Measurements from ENCODE around the gene ZCWPW2.

ZCWPW2 gene

DNA sequence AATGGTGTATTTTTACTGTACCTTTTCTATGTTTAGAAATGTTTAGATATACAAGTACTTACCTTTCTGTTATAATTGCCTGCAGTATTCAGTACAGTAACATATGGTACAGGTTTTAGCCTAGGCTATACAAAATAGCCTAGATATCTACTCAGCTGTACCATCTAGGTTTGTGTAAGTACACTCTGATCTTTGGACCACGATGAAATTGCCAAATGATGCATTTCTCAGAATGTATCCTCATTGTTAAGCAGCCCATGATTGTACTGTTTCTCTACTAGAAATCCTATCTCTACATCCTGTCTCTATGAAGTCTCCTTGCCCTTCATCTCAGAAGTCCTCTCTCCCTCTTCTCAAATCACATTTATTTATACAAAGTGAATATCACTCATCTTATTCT lies 32.8 kb upstream of the ZCWPW2 start:
- TF ChIP-seq, protein P1, sequence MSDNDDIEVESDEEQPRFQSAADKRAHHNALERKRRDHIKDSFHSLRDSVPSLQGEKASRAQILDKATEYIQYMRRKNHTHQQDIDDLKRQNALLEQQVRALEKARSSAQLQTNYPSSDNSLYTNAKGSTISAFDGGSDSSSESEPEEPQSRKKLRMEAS (IDR thresholded peaks at IDR 0.05; ENCODE audit: low read depth, low read length): no peak
- TF ChIP-seq, protein P2, sequence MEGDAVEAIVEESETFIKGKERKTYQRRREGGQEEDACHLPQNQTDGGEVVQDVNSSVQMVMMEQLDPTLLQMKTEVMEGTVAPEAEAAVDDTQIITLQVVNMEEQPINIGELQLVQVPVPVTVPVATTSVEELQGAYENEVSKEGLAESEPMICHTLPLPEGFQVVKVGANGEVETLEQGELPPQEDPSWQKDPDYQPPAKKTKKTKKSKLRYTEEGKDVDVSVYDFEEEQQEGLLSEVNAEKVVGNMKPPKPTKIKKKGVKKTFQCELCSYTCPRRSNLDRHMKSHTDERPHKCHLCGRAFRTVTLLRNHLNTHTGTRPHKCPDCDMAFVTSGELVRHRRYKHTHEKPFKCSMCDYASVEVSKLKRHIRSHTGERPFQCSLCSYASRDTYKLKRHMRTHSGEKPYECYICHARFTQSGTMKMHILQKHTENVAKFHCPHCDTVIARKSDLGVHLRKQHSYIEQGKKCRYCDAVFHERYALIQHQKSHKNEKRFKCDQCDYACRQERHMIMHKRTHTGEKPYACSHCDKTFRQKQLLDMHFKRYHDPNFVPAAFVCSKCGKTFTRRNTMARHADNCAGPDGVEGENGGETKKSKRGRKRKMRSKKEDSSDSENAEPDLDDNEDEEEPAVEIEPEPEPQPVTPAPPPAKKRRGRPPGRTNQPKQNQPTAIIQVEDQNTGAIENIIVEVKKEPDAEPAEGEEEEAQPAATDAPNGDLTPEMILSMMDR (IDR thresholded peaks at IDR 0.05; ENCODE audit: low read depth, low read length): no peak
- TF ChIP-seq POLR2A (IDR thresholded peaks at IDR 0.05; ENCODE audit: extremely low read depth, insufficient read length): no peak
- no peak for TF ChIP-seq MYC (IDR thresholded peaks at IDR 0.05; ENCODE audit: low read depth, low read length)
- no peak overlapping the region for H3K4me3 ChIP-seq (ENCODE audit: low read depth, low read length)
- DNase-seq (ENCODE audit: low read depth): no peak

DNA sequence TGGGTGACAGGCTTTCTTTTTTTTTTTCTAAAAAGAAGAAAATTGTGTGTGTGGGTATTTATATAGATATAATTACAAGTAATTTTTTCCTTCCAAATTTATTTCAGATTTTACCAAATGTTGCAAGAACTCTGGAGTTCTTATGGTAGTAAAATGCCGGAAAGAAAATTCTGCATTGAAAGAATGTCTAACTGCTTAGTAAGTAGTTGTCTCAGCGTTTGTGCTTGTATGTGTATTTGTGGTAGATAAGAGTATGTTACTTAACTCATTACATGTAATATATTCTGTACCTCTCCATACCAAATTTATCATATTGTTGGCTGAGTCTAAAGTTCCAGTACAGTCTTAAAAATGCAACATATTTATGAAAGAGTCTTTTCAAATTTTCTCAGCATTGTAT lies 32.3 kb upstream of the ZCWPW2 start:
- H3K4me3 ChIP-seq (ENCODE audit: low read depth, low read length): no peak overlapping the region
- TF ChIP-seq POLR2A (IDR thresholded peaks at IDR 0.05; ENCODE audit: extremely low read depth, insufficient read length): no peak
- no peak for DNase-seq (ENCODE audit: low read depth)

DNA sequence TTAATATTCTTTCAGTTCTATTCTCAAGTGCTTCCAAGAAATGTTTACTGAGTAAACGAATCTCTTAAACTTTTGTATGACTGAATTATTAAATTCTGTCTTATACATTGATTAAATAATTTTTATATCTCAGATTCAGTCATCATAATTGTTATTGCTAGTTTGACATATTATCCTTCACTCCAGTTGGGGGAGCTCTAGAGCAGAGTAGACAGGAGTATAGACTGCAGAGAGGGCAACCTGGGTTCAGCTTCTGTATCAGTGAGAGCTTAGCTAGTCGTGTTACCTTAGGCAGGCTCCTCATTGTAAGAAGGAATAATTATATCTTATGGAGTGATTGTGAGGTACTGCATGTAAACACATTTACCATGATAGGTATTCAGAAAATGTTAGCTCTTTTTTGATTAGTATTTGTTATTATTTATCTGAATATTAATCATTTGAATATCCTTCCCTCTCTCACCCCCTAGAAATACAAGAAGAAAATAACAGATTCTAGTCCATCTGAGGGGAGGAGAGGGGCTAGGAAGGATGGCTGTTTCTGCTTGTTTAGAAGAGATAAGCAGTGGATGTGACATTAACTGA lies 31.0 kb upstream of the ZCWPW2 start:
- TF ChIP-seq, protein P2 (IDR thresholded peaks at IDR 0.05; ENCODE audit: low read depth, low read length): peak; percentile 67
- TF ChIP-seq POLR2A (IDR thresholded peaks at IDR 0.05; ENCODE audit: extremely low read depth, insufficient read length): no peak
- no peak overlapping the region for H3K4me3 ChIP-seq (ENCODE audit: low read depth, low read length)
- DNase-seq (ENCODE audit: low read depth): peak; percentile 60

DNA sequence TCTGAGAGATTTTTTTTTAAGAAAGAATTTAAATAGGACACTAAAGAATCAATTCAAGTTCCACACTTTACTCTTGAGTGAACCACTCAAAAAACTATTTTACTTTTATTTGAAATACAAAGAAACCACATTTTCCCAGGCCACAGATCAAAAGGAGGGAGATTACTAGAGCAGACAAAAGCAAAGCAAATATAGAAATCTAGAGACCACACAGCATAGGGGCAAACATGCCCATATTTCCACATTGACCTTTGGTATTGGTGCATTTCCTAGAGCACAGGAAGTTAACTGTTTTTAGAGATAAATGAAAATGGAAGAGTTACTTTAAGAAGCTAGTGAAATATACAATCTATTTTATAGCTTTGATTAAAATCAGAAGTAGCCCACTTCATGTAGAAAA lies 27.5 kb upstream of the ZCWPW2 start:
- H3K4me3 ChIP-seq (ENCODE audit: low read depth, low read length): no peak overlapping the region
- no peak for DNase-seq (ENCODE audit: low read depth)
- no peak for TF ChIP-seq POLR2A (IDR thresholded peaks at IDR 0.05; ENCODE audit: extremely low read depth, insufficient read length)
- TF ChIP-seq, protein P2 (IDR thresholded peaks at IDR 0.05; ENCODE audit: low read depth, low read length): no peak
- TF ChIP-seq MYC (IDR thresholded peaks at IDR 0.05; ENCODE audit: low read depth, low read length): no peak
- TF ChIP-seq, protein P1 (IDR thresholded peaks at IDR 0.05; ENCODE audit: low read depth, low read length): no peak

DNA sequence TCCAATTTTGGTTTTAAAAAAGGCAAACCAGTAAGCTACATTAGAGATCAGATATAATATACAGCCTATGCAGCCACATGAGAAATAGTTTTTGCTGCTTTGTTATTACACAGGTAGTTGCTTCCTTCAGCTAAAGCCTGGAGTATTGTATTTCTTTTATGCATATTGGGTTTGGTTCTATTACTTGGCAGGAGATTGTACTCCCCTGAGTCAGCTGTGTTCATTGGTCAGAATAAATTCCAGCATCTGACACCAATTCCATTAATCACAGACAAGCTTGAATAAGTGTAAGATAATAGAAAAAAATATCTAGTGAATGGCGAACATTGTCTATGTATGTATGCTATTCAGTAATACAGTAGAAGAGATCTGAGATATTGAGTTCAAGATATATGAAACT lies 26.1 kb upstream of the ZCWPW2 start:
- DNase-seq (ENCODE audit: low read depth): no peak
- no peak overlapping the region for H3K4me3 ChIP-seq (ENCODE audit: low read depth, low read length)
- TF ChIP-seq POLR2A (IDR thresholded peaks at IDR 0.05; ENCODE audit: extremely low read depth, insufficient read length) (no peak), MYC (IDR thresholded peaks at IDR 0.05; ENCODE audit: low read depth, low read length) (no peak)
- TF ChIP-seq, protein P1 (IDR thresholded peaks at IDR 0.05; ENCODE audit: low read depth, low read length): no peak
- TF ChIP-seq, protein P2 (IDR thresholded peaks at IDR 0.05; ENCODE audit: low read depth, low read length): no peak

DNA sequence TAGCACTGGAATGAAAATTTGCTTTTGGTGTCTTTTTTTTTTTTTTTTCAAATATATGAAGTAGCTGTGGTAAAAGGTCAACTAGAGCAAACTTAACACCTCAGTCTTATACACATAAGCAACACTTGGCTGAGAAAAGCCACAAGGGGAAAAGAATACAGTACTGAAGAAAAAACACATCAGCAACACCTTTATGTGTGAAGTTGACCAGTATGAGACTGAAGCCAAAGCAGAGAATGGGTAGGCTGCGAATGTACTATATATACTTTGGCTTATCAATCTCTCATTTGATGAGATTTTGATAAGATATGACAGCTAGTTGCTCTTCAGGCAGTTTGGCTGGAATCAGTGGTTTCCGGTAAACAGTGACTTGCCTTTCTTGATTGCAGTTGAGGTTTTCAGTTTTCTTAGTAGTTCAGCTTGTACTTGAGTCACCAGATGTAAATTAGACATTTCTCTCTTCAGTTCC lies 22.0 kb upstream of the ZCWPW2 start:
- TF ChIP-seq, protein P1 (IDR thresholded peaks at IDR 0.05; ENCODE audit: low read depth, low read length): no peak
- TF ChIP-seq, protein P2 (IDR thresholded peaks at IDR 0.05; ENCODE audit: low read depth, low read length): no peak
- TF ChIP-seq MYC (IDR thresholded peaks at IDR 0.05; ENCODE audit: low read depth, low read length): no peak
- no peak for TF ChIP-seq POLR2A (IDR thresholded peaks at IDR 0.05; ENCODE audit: extremely low read depth, insufficient read length)
- DNase-seq (ENCODE audit: low read depth): no peak
- H3K4me3 ChIP-seq (ENCODE audit: low read depth, low read length): no peak overlapping the region

Measured in NB4 (cell line).